Cortex of kidney (tissue), 1 donor: ENCODE results near the gene TMEM38A.

ENCODE experiments used
- DNase-seq: peaks from one replicate; lab custom pipeline; 2025; lab: John Stamatoyannopoulos, UW

Gene TMEM38A, protein sequence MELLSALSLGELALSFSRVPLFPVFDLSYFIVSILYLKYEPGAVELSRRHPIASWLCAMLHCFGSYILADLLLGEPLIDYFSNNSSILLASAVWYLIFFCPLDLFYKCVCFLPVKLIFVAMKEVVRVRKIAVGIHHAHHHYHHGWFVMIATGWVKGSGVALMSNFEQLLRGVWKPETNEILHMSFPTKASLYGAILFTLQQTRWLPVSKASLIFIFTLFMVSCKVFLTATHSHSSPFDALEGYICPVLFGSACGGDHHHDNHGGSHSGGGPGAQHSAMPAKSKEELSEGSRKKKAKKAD

DNA sequence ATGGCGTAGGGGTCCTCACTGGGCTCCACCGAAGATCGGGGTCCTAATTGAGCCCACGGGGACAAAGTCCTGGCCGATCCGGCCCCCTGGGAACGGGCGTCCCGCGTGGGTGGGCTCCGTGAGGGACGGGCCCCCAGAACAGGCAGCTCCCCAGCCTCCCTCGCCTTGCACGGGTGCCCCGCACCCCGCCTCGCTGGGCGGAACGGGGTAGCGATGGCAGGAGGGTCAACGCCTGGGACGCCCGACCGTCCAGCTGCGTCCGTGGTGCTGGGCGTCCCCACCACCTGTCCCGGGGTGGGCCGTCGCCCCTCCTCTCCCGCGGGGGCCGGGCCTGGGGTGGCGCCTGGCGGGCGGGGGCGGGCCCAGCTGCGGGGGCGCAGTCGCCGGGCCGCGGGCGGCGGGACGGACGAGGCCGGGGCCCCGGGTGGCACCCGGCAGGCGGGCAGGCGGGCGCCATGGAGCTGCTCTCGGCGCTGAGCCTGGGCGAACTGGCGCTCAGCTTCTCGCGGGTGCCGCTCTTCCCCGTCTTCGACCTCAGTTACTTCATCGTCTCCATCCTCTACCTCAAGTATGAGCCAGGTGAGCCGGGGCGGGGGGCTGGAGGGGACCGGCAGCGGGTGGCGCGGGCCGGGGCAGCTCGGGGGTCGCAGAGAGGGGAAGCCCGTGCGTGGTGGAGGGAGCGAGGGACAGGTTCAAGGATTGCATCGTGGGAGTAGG, at the start of gene TMEM38A:
TSS of gene TMEM38A (plus strand) at position 377 of the 717 bp plus-strand sequence. CDS start at position 456, 79 bp downstream.
- DNase-seq = no peak

DNA sequence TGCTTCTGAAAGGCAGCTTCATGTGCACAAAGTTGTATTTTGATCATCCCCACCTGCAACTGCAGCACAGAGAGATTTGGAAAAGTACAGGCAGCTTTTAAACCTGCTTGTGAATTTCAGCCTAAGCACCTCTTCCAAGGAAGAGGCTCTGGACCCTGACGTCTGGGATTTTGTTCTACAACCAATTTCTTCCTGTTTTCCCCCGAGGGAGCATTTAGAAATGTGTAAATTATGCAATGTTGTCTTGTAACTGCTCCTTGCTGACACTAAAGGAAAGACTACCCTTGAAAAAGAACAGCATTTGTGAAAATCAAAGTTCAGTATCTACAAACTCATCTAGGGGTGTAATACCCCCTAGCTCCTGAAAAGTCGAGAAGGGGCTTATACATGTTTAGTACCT, 48.3 kb upstream of the TMEM38A start:
- no peak for DNase-seq

GRCh38 chr19:16613841-16614240, 47.1 kb upstream of the TMEM38A start:
- no peak for DNase-seq

- no peak for DNase-seq
Measured at GRCh38 chr19:16614941-16615340, 46.0 kb upstream of the TMEM38A start.

GRCh38 chr19:16615808-16616207, 45.1 kb upstream of the TMEM38A start:
- DNase-seq = no peak

GRCh38 chr19:16618248-16618647, 42.7 kb upstream of the TMEM38A start:
- no peak for DNase-seq

- DNase-seq = no peak
Measured at GRCh38 chr19:16619457-16619856, 41.5 kb upstream of the TMEM38A start.

DNA sequence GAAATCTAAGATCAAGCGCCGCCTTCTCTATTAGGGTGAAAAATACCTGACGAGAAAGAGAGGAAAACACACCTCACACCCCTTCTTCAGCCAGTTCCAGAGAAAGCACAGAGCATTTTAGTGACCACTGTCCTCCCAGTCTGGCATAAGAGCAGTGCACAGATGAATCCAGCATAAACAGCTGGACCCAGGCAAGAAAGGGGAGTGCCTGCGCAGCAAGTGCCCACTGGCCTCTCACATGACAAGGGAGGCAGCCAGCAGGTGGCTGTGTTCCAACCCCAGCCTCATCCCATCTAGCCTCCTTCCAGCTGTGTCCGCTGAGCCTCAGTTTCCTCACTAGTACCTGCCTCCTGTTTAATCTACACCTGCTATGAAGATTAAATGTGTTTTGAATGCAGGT, 40.9 kb upstream of the TMEM38A start:
- DNase-seq = no peak

DNA sequence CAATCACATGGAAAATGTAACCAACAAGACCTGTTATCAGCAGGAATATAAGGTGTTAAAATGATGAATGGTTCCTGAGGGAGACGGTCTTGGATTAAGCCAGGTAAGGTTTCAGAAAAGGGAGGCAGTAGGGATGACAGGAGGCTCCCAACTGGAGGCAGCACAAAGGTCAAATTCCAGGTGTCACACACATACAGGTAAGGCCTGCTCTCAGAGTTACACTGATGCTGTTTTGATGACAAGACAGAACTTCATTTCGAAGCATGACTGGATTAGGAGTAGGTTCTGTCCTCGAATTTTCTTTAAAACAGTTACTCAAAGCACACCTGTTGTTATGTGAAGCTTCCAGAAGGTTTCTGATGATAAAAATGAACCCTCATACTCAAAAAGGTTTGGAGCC, 40.4 kb upstream of the TMEM38A start:
- DNase-seq = no peak

DNA sequence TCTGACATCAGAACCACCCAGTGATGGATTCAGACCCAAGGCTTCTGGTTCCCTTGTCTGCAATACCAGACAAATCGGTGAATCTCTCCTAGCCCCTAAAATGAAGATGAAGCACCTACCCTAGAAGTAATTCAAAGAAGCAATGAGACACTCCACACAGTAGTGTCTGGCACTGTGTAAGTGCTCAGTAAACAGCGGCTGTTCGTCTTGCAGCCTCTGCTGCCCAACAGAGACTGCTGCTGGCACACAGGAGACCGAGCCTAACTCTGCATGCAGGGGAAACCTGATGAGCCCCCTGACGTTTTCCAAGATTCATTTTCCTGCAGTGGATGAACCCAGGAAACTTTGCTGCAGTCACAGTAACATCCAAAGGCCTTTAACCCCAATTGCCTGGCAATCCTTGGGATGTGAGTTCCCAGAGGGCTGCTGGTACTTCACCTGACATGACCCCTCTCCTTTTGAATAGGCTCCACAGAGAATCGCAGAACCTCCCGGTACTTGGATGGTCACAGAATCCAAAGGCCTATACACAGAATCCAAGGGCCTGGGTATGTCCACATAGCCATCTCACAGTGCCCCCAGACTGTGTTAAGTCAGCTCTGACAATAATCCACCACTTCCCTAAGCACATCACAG, 39.7 kb upstream of the TMEM38A start:
- no peak for DNase-seq

DNA sequence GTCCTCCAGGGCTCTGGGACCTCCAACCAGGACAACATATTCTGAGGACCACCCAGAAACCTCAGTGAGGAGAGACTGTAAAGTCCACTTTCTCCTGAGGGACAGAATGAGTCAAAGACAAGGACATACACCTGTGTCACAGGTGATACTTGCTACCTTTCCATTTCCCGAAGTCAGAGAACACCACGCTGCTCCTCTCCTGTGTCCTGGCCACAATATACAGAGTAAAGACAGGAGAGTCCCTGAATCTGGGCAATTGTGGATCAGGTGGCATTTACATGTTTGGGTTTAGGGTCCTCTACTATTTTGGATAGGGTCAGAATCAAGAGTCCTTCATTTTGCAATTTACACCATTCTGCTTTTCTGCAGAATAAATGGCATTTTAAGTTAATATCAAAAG, 37.9 kb upstream of the TMEM38A start:
- no peak for DNase-seq

- no peak for DNase-seq
Measured at GRCh38 chr19:16623576-16623975, 37.4 kb upstream of the TMEM38A start.

GRCh38 chr19:16624236-16624635, 36.7 kb upstream of the TMEM38A start:
- DNase-seq = no peak

GRCh38 chr19:16625163-16625958, 35.6 kb upstream of the TMEM38A start:
- no peak for DNase-seq

- no peak for DNase-seq
Measured at GRCh38 chr19:16626796-16627192, 34.1 kb upstream of the TMEM38A start.

DNA sequence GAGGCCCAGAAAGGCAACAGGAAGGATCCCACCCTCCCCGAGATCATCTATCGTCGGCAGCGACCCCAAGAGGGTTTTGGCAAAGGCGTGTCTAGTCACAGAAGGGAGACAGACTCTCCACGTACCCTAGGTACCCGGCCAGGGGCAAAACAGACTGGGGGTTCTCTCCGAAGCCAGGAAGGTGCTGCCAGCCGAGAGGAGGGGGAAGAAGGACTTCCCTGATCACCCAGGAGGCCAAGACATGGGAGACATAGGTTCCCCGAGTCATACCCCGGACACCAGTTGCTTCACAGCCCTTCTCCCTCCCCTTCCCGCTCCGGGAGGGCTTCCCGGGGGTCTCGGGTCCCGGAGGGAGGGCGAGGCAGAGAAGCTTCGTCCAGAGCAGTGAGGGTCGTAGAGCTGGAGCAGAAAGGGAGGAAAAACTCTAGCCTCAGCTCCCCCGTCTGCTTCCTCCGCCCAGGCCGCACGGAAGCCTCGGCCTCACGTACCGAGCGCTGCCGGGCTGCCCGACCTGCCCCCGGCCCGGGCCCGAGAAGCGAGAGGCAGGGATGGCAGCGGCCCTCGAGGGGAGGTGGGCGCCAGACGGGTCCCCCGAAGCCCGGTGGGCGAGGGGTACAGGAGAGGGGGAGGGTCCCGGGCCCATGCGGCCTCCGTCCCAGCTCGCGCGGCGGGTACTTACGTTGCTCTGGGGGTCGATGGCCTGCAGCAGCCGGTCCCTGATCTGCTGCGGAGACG, 33.6 kb upstream of the TMEM38A start:
- DNase-seq = no peak

GRCh38 chr19:16627928-16628182, 33.1 kb upstream of the TMEM38A start:
- no peak for DNase-seq

DNA sequence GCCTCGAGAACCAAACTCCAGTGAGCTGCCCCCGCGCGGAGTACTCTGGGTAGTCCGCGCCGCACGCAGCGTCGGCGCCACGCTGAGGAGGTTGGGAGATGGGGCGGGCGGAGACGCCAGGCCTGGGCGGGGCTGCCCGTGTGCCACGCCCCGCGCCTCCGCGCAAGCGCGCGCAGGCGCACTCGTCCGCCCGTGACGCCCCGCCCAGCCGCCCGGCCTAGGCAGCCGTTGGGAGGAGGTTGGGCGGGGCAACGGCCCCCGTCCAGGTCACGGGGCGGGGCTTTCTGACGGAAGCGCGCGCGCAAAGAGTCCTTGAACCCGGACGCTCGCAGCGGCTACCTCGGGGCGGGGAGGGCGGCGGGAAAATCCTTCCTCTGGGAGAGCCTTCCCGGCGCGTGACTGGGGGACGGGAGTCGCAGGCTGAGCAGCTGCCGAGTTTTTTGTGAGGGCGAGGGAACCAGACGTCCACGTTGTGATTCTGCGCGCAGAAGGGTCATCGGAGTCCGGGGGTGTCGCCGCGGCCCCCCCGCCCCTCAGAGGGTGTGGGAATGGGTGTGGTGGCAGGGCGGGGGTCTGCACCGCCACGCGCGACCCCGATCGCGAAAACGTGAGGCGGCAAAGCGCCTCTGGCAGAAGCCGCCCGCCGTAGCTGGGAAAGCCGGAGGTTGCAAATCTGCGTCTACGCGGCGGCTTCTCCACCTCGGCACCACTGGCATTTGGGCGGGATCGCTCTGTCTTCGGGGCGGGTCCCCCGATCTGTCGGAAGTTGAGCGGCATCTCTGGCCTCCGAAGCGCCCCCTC, 32.6 kb upstream of the TMEM38A start, which contains the start of gene MED26:
TSS of gene MED26 (minus strand) at position 22 of the 801 bp plus-strand sequence. CDS start 261 bp downstream, outside the sequence.
- peak; percentile 77 for DNase-seq

- no peak for DNase-seq
Measured at GRCh38 chr19:16628984-16629691, 31.8 kb upstream of the TMEM38A start.

- no peak for DNase-seq
Measured at GRCh38 chr19:16631465-16631864, 29.5 kb upstream of the TMEM38A start.
